Mammary epithelial cell (primary cell): ENCODE data around the gene ADGRG1.

Experiments
- EZH2 ChIP-seq: IDR thresholded peaks from 2 replicates; pipeline ENCODE4 v1.6.1; 2012; ENCODE audit warnings: low read length, inconsistent platforms, borderline replicate concordance
- TF ChIP-seq, protein P1 (sequence below), 2 donors: IDR thresholded peaks in 1 of 2; conservative IDR thresholded peaks in 1 of 2; 2 replicates each; pipeline ENCODE4 v1.5.1; 2011 to 2012; ENCODE audit warnings: inconsistent platforms in 2 of 2, low read length in 2 of 2, mild to moderate bottlenecking in 2 of 2, control low read depth in 1 of 2, low read depth in 1 of 2; ENCODE audit not compliant: insufficient read depth in 1 of 2; ENCODE audit errors: extremely low read depth in 1 of 2

- no peak for TF ChIP-seq EZH2
- TF ChIP-seq, protein P1, sequence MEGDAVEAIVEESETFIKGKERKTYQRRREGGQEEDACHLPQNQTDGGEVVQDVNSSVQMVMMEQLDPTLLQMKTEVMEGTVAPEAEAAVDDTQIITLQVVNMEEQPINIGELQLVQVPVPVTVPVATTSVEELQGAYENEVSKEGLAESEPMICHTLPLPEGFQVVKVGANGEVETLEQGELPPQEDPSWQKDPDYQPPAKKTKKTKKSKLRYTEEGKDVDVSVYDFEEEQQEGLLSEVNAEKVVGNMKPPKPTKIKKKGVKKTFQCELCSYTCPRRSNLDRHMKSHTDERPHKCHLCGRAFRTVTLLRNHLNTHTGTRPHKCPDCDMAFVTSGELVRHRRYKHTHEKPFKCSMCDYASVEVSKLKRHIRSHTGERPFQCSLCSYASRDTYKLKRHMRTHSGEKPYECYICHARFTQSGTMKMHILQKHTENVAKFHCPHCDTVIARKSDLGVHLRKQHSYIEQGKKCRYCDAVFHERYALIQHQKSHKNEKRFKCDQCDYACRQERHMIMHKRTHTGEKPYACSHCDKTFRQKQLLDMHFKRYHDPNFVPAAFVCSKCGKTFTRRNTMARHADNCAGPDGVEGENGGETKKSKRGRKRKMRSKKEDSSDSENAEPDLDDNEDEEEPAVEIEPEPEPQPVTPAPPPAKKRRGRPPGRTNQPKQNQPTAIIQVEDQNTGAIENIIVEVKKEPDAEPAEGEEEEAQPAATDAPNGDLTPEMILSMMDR (conservative IDR thresholded peaks at IDR 0.05 in 1 of 2, IDR thresholded peaks at IDR 0.05 in 1 of 2; ENCODE audit: extremely low read depth in 1 of 2, insufficient read depth in 1 of 2, low read depth in 1 of 2, low read length in 2 of 2) = no peak
Observed at GRCh38 chr16:57617604-57618111, 10.8 kb upstream of the ADGRG1 start.
